ENCODE results near the gene GJA3.

- TF ChIP-seq, protein P1, sequence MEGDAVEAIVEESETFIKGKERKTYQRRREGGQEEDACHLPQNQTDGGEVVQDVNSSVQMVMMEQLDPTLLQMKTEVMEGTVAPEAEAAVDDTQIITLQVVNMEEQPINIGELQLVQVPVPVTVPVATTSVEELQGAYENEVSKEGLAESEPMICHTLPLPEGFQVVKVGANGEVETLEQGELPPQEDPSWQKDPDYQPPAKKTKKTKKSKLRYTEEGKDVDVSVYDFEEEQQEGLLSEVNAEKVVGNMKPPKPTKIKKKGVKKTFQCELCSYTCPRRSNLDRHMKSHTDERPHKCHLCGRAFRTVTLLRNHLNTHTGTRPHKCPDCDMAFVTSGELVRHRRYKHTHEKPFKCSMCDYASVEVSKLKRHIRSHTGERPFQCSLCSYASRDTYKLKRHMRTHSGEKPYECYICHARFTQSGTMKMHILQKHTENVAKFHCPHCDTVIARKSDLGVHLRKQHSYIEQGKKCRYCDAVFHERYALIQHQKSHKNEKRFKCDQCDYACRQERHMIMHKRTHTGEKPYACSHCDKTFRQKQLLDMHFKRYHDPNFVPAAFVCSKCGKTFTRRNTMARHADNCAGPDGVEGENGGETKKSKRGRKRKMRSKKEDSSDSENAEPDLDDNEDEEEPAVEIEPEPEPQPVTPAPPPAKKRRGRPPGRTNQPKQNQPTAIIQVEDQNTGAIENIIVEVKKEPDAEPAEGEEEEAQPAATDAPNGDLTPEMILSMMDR (IDR thresholded peaks at IDR 0.05) = no peak
- TF ChIP-seq ZFX (IDR thresholded peaks at IDR 0.05; ENCODE audit: borderline replicate concordance) = no peak
Observed at GRCh38 chr13:20105161-20105689, 55.6 kb downstream of the GJA3 start.
